Ovary (tissue), 9 donors: ENCODE data around the gene ZNFX1. TPM values are rescaled to one million over a fixed set of nuclear protein-coding genes. Genes with fewer than 3 reads are reported as not detected.
A peak's percentile ranks its signal among the peaks of the same experiment; 100 is the strongest.
"Not testable (repeated sequence)": the region's sequence is repeated elsewhere in the genome, so short reads cannot be mapped to it uniquely, and the experiment has no call there.

Experiments used
- DNase-seq, 5 donors: peaks; one replicate each; pipeline ENCODE4 v3.0.0-alpha.2; 2019 to 2020
- H3K27ac ChIP-seq, 2 donors: fragments of 200-600 bp; one replicate each; pipeline versions ENCODE4 v1.5.1 to v1.8.0; 2019 to 2022
- H3K27me3 ChIP-seq: fragments of 200-600 bp; one replicate; pipeline ENCODE4 v1.8.0; 2022
- H3K36me3 ChIP-seq: fragments of 200-600 bp; sonication (generic); one replicate; pipeline ENCODE4 v1.5.1; 2019
- H3K4me1 ChIP-seq: one replicate; pipeline ENCODE4 v1.8.1; 2013; ENCODE audit warnings: mild to moderate bottlenecking, moderate library complexity; ENCODE audit not compliant: insufficient read depth
- H3K4me3 ChIP-seq: fragments of 200-600 bp; sonication (generic); one replicate; pipeline ENCODE4 v1.5.1; 2017
- H3K9me3 ChIP-seq, 2 donors: fragments of 200-600 bp in 1 of 2; sonication (generic) in 1 of 2; one replicate each; pipeline versions ENCODE4 v1.5.1 to v1.8.1; 2013 to 2019; ENCODE audit warnings: mild to moderate bottlenecking in 1 of 2, moderate library complexity in 1 of 2
- EP300 ChIP-seq: sonication (generic); formaldehyde crosslinking; IDR thresholded peaks from one replicate; pipeline ENCODE4 v1.6.1; 2017; ENCODE audit warnings: antibody characterized with exemption
- POLR2A ChIP-seq: fragments of 450-650 bp; IDR thresholded peaks from one replicate; pipeline ENCODE4 v1.6.1; 2017; ENCODE audit warnings: antibody characterized with exemption, mild to moderate bottlenecking, moderate library complexity
- WGBS, 3 donors: extraction: QIAGEN DNeasy Blood & Tissue Kit in 1 of 3; methylation state at CpG; one replicate each; pipeline versions ENCODE4 v1.1.5 to v1.1.7; 2013 to 2017; 5-methylcytosine and 5-hydroxymethylcytosine counted together
- intact Hi-C, 4 donors: fragments of 100-400 bp; cut with DNase I; formaldehyde crosslinking; loops; one replicate each; pipeline versions ENCODE4 v1.11.0 to v1.15.1; 2022 to 2023
- polyA plus RNA-seq, 2 donors: library from polyadenylated mRNA; stranded (reverse); fragments of 200-250 nt in 1 of 2; fragments of 350-450 nt in 1 of 2; fragmentation: Illumina TruSeq in 1 of 2; extraction: RNeasy Lipid Tissue Mini Kit (QIAGEN cat#74804) in 1 of 2; gene quantifications; one replicate each; pipeline ENCODE4 v1.2.3, GENCODE V29; 2013 to 2014
- small RNA-seq: library from RNA; depleted of rRNA; stranded (forward); fragments of <200 nt; gene quantifications from one replicate; pipeline ENCODE3, GENCODE V24; 2016
- total RNA-seq, 7 donors: library from RNA; depleted of rRNA in 2 of 7; stranded (reverse); fragments of >200 nt in 2 of 7; fragmentation: NEBNext Ultra II Directional in 3 of 7; extraction: Animal tissue kit (Norgen Biotek cat#: 25700) in 3 of 7; gene quantifications; one replicate each; pipeline versions ENCODE4 v1.1.0 to v1.2.4, GENCODE V29; 2016 to 2023
- TF ChIP-seq, protein P1 (sequence below), 3 donors: fragments of 450-650 bp in 2 of 3; fragments of 200-600 bp in 1 of 3; IDR thresholded peaks; one replicate each; pipeline versions ENCODE4 v1.5.1 to v1.8.0; 2016 to 2022; ENCODE audit warnings: antibody characterized with exemption in 3 of 3, mild to moderate bottlenecking in 1 of 3
- donor health status: DM: no; HTN: no; CAD: no; lungs with moderate emphysema.
- donor health status: DM: no; HTN: no; CAD: no.
- donor health status: Bipolar disorder and iron deficiency.
- donor health status: DM: yes; HTN: yes; CAD: no.
- donor health status: DM: no; HTN: no; CAD: no.
- donor health status: DM: yes; HTN: yes; CAD: no.

The ZNFX1 gene
- total and polyA plus RNA-seq, 9 donors: 9.2 to 38.1 (median 23.5) TPM

DNA sequence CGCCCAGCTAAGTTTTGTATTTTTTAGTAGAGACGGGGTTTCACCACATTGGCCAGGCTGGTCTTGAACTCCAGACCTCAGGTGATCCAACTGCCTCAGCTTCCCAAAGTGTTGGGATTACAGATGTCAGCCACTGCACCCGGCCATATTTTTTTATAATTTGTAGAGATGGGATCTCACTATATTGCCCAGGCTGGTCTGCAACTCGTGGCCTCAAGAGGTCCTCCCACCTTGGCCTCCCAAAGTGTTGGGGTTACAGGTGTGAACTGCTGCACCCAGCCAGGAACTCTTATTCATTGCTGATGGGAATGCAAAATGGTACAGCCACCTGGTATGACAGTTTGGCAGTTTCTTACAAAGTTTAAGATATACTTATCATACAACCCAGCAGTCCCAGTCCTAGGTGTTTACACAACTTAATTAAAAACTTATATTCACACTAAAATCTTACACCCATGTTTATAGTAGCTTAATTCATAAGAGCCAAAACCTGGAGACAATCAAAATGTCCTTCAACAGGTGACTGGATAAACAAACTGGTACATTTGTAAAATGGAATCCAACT is 78.0 kb downstream of the ZNFX1 start:
- intact Hi-C loops: no loop called here
- H3K9me3 ChIP-seq: no peaks in the 10 kb centered on the region
- no peaks in the 10 kb centered on the region for H3K27me3 ChIP-seq
- peak in 1 of 5 donors; percentile 3 for DNase-seq
- TF ChIP-seq POLR2A: no peak
- no peak for TF ChIP-seq EP300
- TF ChIP-seq, protein P1, sequence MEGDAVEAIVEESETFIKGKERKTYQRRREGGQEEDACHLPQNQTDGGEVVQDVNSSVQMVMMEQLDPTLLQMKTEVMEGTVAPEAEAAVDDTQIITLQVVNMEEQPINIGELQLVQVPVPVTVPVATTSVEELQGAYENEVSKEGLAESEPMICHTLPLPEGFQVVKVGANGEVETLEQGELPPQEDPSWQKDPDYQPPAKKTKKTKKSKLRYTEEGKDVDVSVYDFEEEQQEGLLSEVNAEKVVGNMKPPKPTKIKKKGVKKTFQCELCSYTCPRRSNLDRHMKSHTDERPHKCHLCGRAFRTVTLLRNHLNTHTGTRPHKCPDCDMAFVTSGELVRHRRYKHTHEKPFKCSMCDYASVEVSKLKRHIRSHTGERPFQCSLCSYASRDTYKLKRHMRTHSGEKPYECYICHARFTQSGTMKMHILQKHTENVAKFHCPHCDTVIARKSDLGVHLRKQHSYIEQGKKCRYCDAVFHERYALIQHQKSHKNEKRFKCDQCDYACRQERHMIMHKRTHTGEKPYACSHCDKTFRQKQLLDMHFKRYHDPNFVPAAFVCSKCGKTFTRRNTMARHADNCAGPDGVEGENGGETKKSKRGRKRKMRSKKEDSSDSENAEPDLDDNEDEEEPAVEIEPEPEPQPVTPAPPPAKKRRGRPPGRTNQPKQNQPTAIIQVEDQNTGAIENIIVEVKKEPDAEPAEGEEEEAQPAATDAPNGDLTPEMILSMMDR (IDR thresholded peaks at IDR 0.05): no peak
- no peaks in the 10 kb centered on the region for H3K4me1 ChIP-seq
- H3K27ac ChIP-seq: no peak overlapping the region
- WGBS, 3 donors: 82 to 88% (median 86%) methylated on average over 4 of the region's 4 CpGs
- no peak overlapping the region for H3K4me3 ChIP-seq
- no peaks in the 10 kb centered on the region for H3K36me3 ChIP-seq

DNA sequence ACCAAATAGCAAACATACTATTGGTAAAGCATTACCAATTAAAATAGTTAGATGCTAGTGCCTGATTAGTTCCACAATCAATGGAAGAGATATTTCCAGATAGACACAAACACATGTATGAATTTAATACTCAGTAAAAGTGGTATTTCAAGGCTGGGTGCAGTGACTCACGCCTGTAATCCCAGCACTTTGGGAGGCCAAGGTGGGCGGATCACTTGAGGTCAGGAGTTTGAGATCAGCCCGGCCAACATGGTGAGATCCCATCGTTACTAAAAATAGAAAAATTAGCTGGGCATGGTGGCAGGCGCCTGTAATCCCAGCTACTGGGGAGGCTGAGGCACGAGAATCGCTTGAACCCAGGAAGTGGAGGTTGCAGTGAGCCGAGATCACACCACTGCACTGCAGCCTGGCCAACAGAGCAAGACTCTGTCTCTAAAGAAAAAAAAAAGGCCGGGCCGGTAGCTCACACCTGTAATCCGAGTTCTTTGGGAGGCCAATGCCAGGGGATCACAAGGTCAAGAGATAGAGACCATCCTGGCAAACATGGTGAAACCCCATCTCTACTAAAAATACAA is 84.8 kb downstream of the ZNFX1 start:
- DNase-seq, H3K9me3 ChIP-seq, intact Hi-C loops, H3K27me3 ChIP-seq, H3K36me3 ChIP-seq, H3K27ac ChIP-seq, H3K4me1 ChIP-seq, H3K4me3 ChIP-seq: not testable (repeated sequence)
- 81 to 84% (median 82%) methylated on average over 11 of the region's 11 CpGs for WGBS, 3 donors

Small RNA genes lying within 50 kb of the gene (small RNA-seq; reads per million reads assigned to genes)
- gene SNORD12B: 1,682 reads per million, percentile 97 among the genes with 10 or more reads in this experiment
- gene SNORD12C: 1,153 reads per million, percentile 97 among the genes with 10 or more reads in this experiment

Other genes starting within 250 kb of the ZNFX1 start
- gene CSE1L, start 231.7 kb downstream of the ZNFX1 start, total RNA-seq: 10 to 100 TPM; 34.2 to 55.4 (median 44.5) TPM
- gene CSE1L, start 231.7 kb downstream of the ZNFX1 start, polyA plus RNA-seq: 10 to 100 TPM; 23.3 to 37.8 TPM
- gene STAU1, start 89.7 kb downstream of the ZNFX1 start, total RNA-seq: 10 to 100 TPM; 41.5 to 77.2 (median 70.5) TPM
- gene STAU1, start 89.7 kb downstream of the ZNFX1 start, polyA plus RNA-seq: 100 to 1,000 TPM in 1 of 2 donors, 10 to 100 TPM in 1; 37.2 to 113 TPM
- 10 to 100 TPM; 30.4 to 44.9 (median 36.8) TPM for gene DDX27, start 58.6 kb downstream of the ZNFX1 start, total RNA-seq
- gene DDX27, start 58.6 kb downstream of the ZNFX1 start, polyA plus RNA-seq: 10 to 100 TPM; 33.7 to 39.5 TPM
- 1 to 10 TPM in 4 of 7 donors, under 1 TPM in 3; 0.12 to 5.4 (median 1.3) TPM for gene KCNB1, start 204.6 kb upstream of the ZNFX1 start, total RNA-seq
- 1 to 10 TPM in 1 of 2 donors, under 1 TPM in 1; 0.17 to 3.3 TPM for gene KCNB1, start 204.6 kb upstream of the ZNFX1 start, polyA plus RNA-seq